GM18511 (cell line): Measurements from ENCODE around the gene HLA-A.

Source experiments
- ATAC-seq: cut with Tn5 transposase; IDR thresholded peaks from one replicate; pipeline ENCODE4 v1.9.1; 2021; ENCODE audit warnings: mild to moderate bottlenecking, moderate library complexity; ENCODE audit not compliant: unreplicated experiment

The HLA-A gene

GRCh38 chr6:29984232-29984631, 41.9 kb downstream of the HLA-A start:
- ATAC-seq, result no peak

GRCh38 chr6:29984992-29985391, 42.7 kb downstream of the HLA-A start:
- ATAC-seq, result no peak

DNA sequence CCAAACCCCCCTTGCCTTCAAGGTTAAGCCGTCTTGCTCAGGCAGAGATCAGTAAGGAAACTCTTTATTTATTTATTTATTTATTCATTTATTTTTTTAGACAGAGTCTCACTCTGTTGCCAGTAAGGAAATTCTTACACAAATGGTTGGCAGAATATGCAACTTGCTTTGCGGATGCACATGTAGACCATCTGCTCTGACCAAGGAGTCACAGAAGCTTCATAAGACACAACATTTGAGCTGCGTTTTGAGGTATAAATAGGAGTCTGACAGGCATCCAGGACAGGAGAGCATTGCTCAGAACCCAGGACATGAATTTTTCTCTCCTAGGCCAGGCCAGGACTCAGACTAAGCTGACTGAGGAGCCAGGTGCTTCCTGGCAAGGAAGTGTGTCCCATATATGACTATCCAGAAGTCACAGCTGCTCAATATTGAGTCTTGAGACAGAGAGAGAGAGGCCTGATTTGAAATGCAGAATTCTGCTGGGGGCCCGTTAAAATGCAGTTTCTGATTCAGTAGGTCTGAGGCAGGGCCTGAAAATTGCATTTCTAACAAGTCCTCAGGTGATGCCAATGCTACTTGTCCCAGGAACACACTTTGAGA, 43.9 kb downstream of the HLA-A start:
- no peak for ATAC-seq

GRCh38 chr6:29989211-29989610, 46.9 kb downstream of the HLA-A start:
- ATAC-seq, result no peak

- ATAC-seq, result no peak
Observed at GRCh38 chr6:29990931-29991330, 48.6 kb downstream of the HLA-A start.

DNA sequence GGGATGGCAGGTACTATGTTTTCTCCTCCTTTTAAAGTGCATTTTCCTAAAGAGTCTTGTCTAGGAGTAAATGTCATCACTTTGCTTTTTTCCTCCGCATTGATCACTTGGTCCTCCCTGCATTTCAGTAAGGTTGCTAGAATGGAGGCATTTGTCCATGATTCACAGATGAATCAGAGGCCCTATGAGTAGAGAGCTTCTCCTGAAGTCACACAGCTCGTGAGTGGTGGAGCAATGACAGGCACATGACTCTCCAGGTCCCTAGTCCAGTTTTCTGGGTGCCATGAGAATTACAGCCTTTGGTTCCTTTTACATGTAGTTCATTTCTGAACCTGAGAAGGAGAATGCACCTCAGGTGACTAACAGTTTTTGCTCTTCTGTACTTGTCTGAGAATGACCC, 50.5 kb downstream of the HLA-A start:
- no peak for ATAC-seq

- no peak for ATAC-seq
Observed at GRCh38 chr6:29994826-29995225, 52.5 kb downstream of the HLA-A start.

GRCh38 chr6:29995340-29995777, 53.0 kb downstream of the HLA-A start:
- ATAC-seq, result no peak
